HepG2 (cell line): ENCODE data around the gene CACNA1C. TPM values are rescaled to one million over a fixed set of nuclear protein-coding genes. Genes with fewer than 3 reads are reported as not detected.

Experiments used
- ATAC-seq: fragments of 200-7000 bp; cut with Tn5 transposase; 3 replicates; pipeline ENCODE4 v1.9.1; 2020; ENCODE audit warnings: mild to moderate bottlenecking, moderate library complexity
- BruUV-seq: library from RNA; stranded (reverse); fragments of 400-500 nt; replicated peaks from 2 replicates; lab custom pipeline; 2021; lab: Mats Ljungman, UMichigan
- CTCF ChIA-PET: fragments of 300-600 bp; formaldehyde crosslinking; extraction: SDS; loops from one replicate; lab custom pipeline; 2021; ENCODE audit warnings: low total read pairs, inconsistent platforms, low intra/inter-chr PET ratio; lab: Yijun Ruan, JAX
- POLR2A ChIA-PET: fragments of 350-600 bp; sonication (Branson Sonifier 250); formaldehyde crosslinking; loops from one replicate; lab custom pipeline; 2020; ENCODE audit warnings: antibody characterized with exemption, inconsistent platforms; lab: Yijun Ruan, JAX
- DNase-seq: peaks from one replicate; pipeline ENCODE4 v3.0.0-alpha.2; 2015; ENCODE audit warnings: low spot score
- FAIRE-seq: peaks from 3 replicates; lab custom pipeline; 2011; peaks lifted over from hg19 to GRCh38; lab: Jason Lieb, UNC
- H2AFZ ChIP-seq: one replicate; pipeline ENCODE4 v1.6.1; 2011; ENCODE audit warnings: low read length, inconsistent platforms
- H3K27ac ChIP-seq: fragments of 300-600 bp; 3 replicates; pipeline ENCODE4 v1.8.0; 2011; ENCODE audit warnings: mixed run types, mild to moderate bottlenecking, mixed read lengths, low read length, inconsistent platforms; ENCODE audit not compliant: insufficient read depth; ENCODE audit errors: extremely low read length
- H3K27me3 ChIP-seq, 2 experiments: fragments of 200-600 bp in 1 of 2; 2 replicates in 1 of 2; 3 replicates in 1 of 2; pipeline versions ENCODE4 v1.6.0 to v1.8.0; 2011; ENCODE audit warnings: low read length in 2 of 2, mild to moderate bottlenecking in 2 of 2, moderate library complexity in 2 of 2, inconsistent platforms in 1 of 2; ENCODE audit not compliant: insufficient read depth in 2 of 2, control insufficient read depth in 1 of 2
- H3K36me3 ChIP-seq, 2 experiments: fragments of 200-600 bp in 1 of 2; replicated peaks in 1 of 2; 2 replicates in 1 of 2; 3 replicates in 1 of 2; pipeline versions ENCODE4 v1.5.1 to v1.8.0; 2011; ENCODE audit warnings: low read length in 2 of 2, inconsistent platforms in 1 of 2; ENCODE audit not compliant: insufficient read depth in 2 of 2, control insufficient read depth in 1 of 2
- H3K4me1 ChIP-seq: 2 replicates; pipeline ENCODE4 v1.5.1; 2012; ENCODE audit warnings: low read length, inconsistent platforms; ENCODE audit not compliant: insufficient read depth
- H3K4me2 ChIP-seq: 2 replicates; pipeline ENCODE4 v1.6.0; 2011; ENCODE audit warnings: low read depth, low read length, inconsistent platforms
- H3K4me3 ChIP-seq, 3 experiments: fragments of 200-600 bp in 1 of 3; sonication (generic), shearing (Covaris generic) in 1 of 3; replicated peaks in 1 of 3; 2 replicates each; pipeline ENCODE4 v1.5.1; 2011 to 2016; ENCODE audit warnings: low read length in 3 of 3, inconsistent platforms in 2 of 3, low read depth in 2 of 3, mild to moderate bottlenecking in 2 of 3, control low read depth in 1 of 3, mixed read lengths in 1 of 3; ENCODE audit not compliant: insufficient read depth in 1 of 3
- H3K79me2 ChIP-seq: one replicate; pipeline ENCODE4 v1.6.1; 2011; ENCODE audit warnings: low read length, inconsistent platforms; ENCODE audit not compliant: insufficient read depth
- H3K9ac ChIP-seq: 2 replicates; pipeline ENCODE4 v1.6.0; 2011; ENCODE audit warnings: mild to moderate bottlenecking, low read depth, low read length, inconsistent platforms; ENCODE audit not compliant: insufficient read depth
- H3K9me3 ChIP-seq: 2 replicates; pipeline ENCODE4 v1.5.1; 2012; ENCODE audit warnings: mild to moderate bottlenecking, low read length
- H4K20me1 ChIP-seq: 2 replicates; pipeline ENCODE4 v1.6.0; 2011; ENCODE audit warnings: inconsistent platforms, mild to moderate bottlenecking, low read length, moderate library complexity; ENCODE audit not compliant: insufficient read depth
- CAMTA2 ChIP-seq: sonication (generic); formaldehyde crosslinking; IDR thresholded peaks from 2 replicates; pipeline ENCODE4 v1.4.0; 2020; ENCODE audit warnings: mild to moderate bottlenecking, missing genetic modification reagents, borderline replicate concordance
- NFE2 ChIP-seq: sonication (generic); formaldehyde crosslinking; IDR thresholded peaks from 2 replicates; pipeline ENCODE4 v1.4.0; 2020; ENCODE audit warnings: missing genetic modification reagents
- PITX1 ChIP-seq: sonication (generic); formaldehyde crosslinking; IDR thresholded peaks from 2 replicates; pipeline ENCODE4 v1.5.1; 2020; ENCODE audit warnings: mild to moderate bottlenecking, missing genetic modification reagents
- SOX6 ChIP-seq, 2 experiments: fragments of 450-650 bp in 1 of 2; sonication (generic) in 1 of 2; formaldehyde crosslinking in 1 of 2; IDR thresholded peaks; 2 replicates each; pipeline versions ENCODE4 v1.4.0 to v1.6.1; 2017 to 2020; ENCODE audit warnings: antibody characterized with exemption in 1 of 2, mild to moderate bottlenecking in 1 of 2, missing genetic modification reagents in 1 of 2
- SP5 ChIP-seq: IDR thresholded peaks from 2 replicates; pipeline ENCODE4 v1.6.1; 2016; ENCODE audit warnings: low read depth, borderline replicate concordance
- TFDP1 ChIP-seq: IDR thresholded peaks from 2 replicates; pipeline ENCODE4 v1.6.1; 2016; ENCODE audit warnings: missing compliant biosample characterization, missing genetic modification reagents, borderline replicate concordance
- ZNF205 ChIP-seq: IDR thresholded peaks from 2 replicates; pipeline ENCODE4 v1.6.1; 2018; ENCODE audit warnings: missing biosample characterization, missing genetic modification reagents
- ZNF256 ChIP-seq: sonication (generic); formaldehyde crosslinking; conservative IDR thresholded peaks from 2 replicates; pipeline ENCODE4 v1.4.0; 2020; ENCODE audit warnings: missing genetic modification reagents
- ZNF562 ChIP-seq: sonication (generic); formaldehyde crosslinking; IDR thresholded peaks from 2 replicates; pipeline ENCODE4 v1.8.0; 2022; ENCODE audit warnings: missing genetic modification reagents, borderline replicate concordance
- ZSCAN31 ChIP-seq: sonication (generic); formaldehyde crosslinking; IDR thresholded peaks from 2 replicates; pipeline ENCODE4 v1.5.0; 2020; ENCODE audit warnings: low read depth, mild to moderate bottlenecking, missing genetic modification reagents
- WGBS: methylation state at CpG from one replicate; pipeline ENCODE4 v1.1.6; 2017; ENCODE audit warnings: low lambda C conversion rate; 5-methylcytosine and 5-hydroxymethylcytosine counted together
- in situ Hi-C: cut with HindIII; loops from 2 replicates; pipeline ENCODE4 v1.10.0; 2017; ENCODE audit warnings: low pct_unique_long_range_greater_than_20kb; ENCODE audit not compliant: extremely low pct_ligation_motif_present
- intact Hi-C: fragments of 100-400 bp; cut with micrococcal nuclease; formaldehyde crosslinking; loops from one replicate; pipeline ENCODE4 v1.10.0; 2022; ENCODE audit not compliant: unreplicated experiment
- polyA plus RNA-seq, 8 experiments: library from polyadenylated mRNA; depleted of rRNA in 3 of 8; stranded (reverse) in 7 of 8; unstranded in 1 of 8; fragments of >200 nt; fragmentation: Illumina TruSeq in 4 of 8; extraction: Trizol in 4 of 8; gene quantifications; 2 replicates each; pipeline versions ENCODE4 v1.2.1 to v1.2.3, GENCODE V29; 2011 to 2016; ENCODE audit warnings: low read depth in 4 of 8, missing spikeins in 1 of 8, mixed read lengths in 1 of 8; ENCODE audit not compliant: insufficient read depth in 1 of 8
- total RNA-seq, 5 experiments: library from RNA; depleted of rRNA; stranded (reverse); fragments of >200 nt; fragmentation: Illumina TruSeq; extraction: Trizol; gene quantifications; 2 replicates each; pipeline ENCODE4 v1.2.3, GENCODE V29; 2016; ENCODE audit warnings: low read depth in 1 of 5
- TF ChIP-seq, protein P1 (sequence below): sonication (generic); formaldehyde crosslinking; IDR thresholded peaks from 2 replicates; pipeline ENCODE4 v1.8.0; 2022; ENCODE audit warnings: mild to moderate bottlenecking, missing genetic modification reagents, moderate library complexity

The CACNA1C gene
- total and polyA plus RNA-seq, 2 of the 13 experiments (the other 11 are each of a cell fraction or from before 2014, with no cell fraction given), result not detected

DNA sequence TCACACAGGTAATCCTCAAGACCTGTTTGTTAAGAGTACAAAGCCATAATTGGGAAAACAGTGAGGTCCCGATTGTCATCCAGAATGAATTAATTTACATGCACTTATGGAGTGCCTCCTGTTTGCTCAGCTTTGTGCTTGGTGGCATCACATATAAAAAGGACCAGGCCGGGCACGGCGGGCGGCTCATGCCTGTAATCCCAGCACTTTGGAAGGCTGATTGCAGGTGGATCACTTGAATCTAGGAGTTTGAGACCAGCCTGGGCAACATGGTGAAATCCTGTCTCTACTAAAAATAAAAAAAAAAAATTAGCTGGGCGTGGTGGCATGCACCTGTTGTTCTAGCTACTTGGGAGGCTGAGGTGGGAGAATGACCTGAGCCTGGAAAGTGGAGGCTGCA, 247.4 kb downstream of the CACNA1C start:
- no peak for ATAC-seq
- Histone ChIP-seq H2AFZ (no peak overlapping the region), H3K9ac (no peak overlapping the region), H4K20me1 (no peaks in the 10 kb centered on the region), H3K27ac (no peak overlapping the region), H3K9me3 (no peaks in the 10 kb centered on the region)
- WGBS, result 62% methylated on average over 6 of the region's 6 CpGs
- in situ Hi-C loops (no loop called here), intact Hi-C loops (no loop called here)
- POLR2A ChIA-PET, result no interaction called here
- DNase-seq, result no peak
- TF ChIP-seq ZNF256 (no peak), PITX1 (CRISPR knock-in tag) (no peak), TFDP1 (CRISPR knock-in tag) (no peak), ZNF205 (CRISPR knock-in tag) (no peak), SP5 (CRISPR knock-in tag) (no peak), ZSCAN31 (CRISPR knock-in tag) (no peak), SOX6 (IDR thresholded peaks at IDR 0.05) (no peak), SOX6 (CRISPR knock-in tag; IDR thresholded peaks at IDR 0.05) (no peak)
- TF ChIP-seq, all 625 proteins: peak for 0
- H3K4me3 ChIP-seq, result no peak overlapping the region
- no peaks in the 10 kb centered on the region for H3K36me3 ChIP-seq
- H3K4me2 ChIP-seq, result no peak overlapping the region
- no peak for FAIRE-seq
- BruUV-seq, result no TSS peak
- no peaks in the 10 kb centered on the region for H3K4me1 ChIP-seq
- peaks cover 7 to 50% of the 10 kb centered on the region in 2 experiments; a peak in 4 of 5 replicates for H3K27me3 ChIP-seq
- H3K79me2 ChIP-seq, result no peaks in the 10 kb centered on the region
- CTCF ChIA-PET, result no interaction called here

DNA sequence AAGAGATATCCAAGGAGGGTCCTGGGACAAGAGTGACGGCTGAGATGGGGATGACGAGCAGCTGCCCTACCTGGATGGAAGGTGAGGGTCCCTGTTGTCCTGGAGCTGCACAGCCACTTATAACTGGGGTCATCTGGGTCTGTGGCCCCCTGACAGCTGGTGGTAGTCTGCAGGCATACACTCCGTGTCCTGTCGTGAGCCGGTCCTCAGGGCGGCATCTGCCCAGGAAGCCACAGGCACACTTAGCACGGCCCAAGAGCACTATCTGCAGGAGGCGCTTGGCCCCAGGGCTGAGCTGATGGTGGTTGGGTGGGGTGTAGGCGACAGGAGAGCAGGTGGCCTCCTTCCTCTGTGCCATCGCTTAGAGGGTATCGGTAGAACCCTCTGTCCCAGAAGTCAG, 248.1 kb downstream of the CACNA1C start:
- no peak overlapping the region for H3K27ac ChIP-seq
- H2AFZ ChIP-seq, result no peak overlapping the region
- H4K20me1 ChIP-seq, result no peaks in the 10 kb centered on the region
- H3K9ac ChIP-seq, result no peak overlapping the region
- no peaks in the 10 kb centered on the region for H3K36me3 ChIP-seq
- peaks cover 7 to 50% of the 10 kb centered on the region in 2 experiments; a peak in 4 of 5 replicates for H3K27me3 ChIP-seq
- CTCF ChIA-PET, result no interaction called here
- no peak for DNase-seq
- H3K79me2 ChIP-seq, result no peaks in the 10 kb centered on the region
- intact Hi-C loops, result no loop called here
- no peak for FAIRE-seq
- no peak overlapping the region for H3K4me2 ChIP-seq
- POLR2A ChIA-PET, result no interaction called here
- in situ Hi-C loops, result no loop called here
- no TSS peak for BruUV-seq
- WGBS, result 14% methylated on average over 2 of the region's 11 CpGs
- no peak for ATAC-seq
- H3K4me1 ChIP-seq, result no peaks in the 10 kb centered on the region
- H3K9me3 ChIP-seq, result no peaks in the 10 kb centered on the region
- H3K4me3 ChIP-seq, result no peak overlapping the region
- TF ChIP-seq, protein P1, sequence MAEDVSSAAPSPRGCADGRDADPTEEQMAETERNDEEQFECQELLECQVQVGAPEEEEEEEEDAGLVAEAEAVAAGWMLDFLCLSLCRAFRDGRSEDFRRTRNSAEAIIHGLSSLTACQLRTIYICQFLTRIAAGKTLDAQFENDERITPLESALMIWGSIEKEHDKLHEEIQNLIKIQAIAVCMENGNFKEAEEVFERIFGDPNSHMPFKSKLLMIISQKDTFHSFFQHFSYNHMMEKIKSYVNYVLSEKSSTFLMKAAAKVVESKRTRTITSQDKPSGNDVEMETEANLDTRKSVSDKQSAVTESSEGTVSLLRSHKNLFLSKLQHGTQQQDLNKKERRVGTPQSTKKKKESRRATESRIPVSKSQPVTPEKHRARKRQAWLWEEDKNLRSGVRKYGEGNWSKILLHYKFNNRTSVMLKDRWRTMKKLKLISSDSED (CRISPR knock-in tag), result no peak
- TF ChIP-seq ZNF562 (CRISPR knock-in tag) (no peak), CAMTA2 (no peak), NFE2 (CRISPR knock-in tag) (no peak)
